SK-N-SH (cell line): ENCODE data around the gene SLC45A3.

ENCODE experiments used
- CHD2 ChIP-seq: fragments of 150-350 bp; IDR thresholded peaks from 2 replicates; pipeline ENCODE4 v1.6.1; 2018; ENCODE audit warnings: low read length; ENCODE audit not compliant: partially characterized antibody
- GABPA ChIP-seq: IDR thresholded peaks from 2 replicates; pipeline ENCODE4 v1.4.0; 2012; ENCODE audit warnings: low read depth, mild to moderate bottlenecking
- NFIC ChIP-seq: IDR thresholded peaks from 2 replicates; pipeline ENCODE4 v1.4.0; 2012; ENCODE audit warnings: borderline replicate concordance
- POLR2AphosphoS5 ChIP-seq: IDR thresholded peaks from 2 replicates; pipeline ENCODE4 v1.6.1; 2012; ENCODE audit warnings: low read depth, low read length
- RAD21 ChIP-seq: IDR thresholded peaks from 2 replicates; pipeline ENCODE4 v1.6.1; 2012; ENCODE audit warnings: mild to moderate bottlenecking, low read length
- RCOR1 ChIP-seq: fragments of 150-350 bp; IDR thresholded peaks from 2 replicates; pipeline ENCODE4 v1.6.1; 2017; ENCODE audit warnings: antibody characterized with exemption, low read length
- SMC3 ChIP-seq: IDR thresholded peaks from 2 replicates; pipeline ENCODE4 v1.6.1; 2012; ENCODE audit warnings: low read depth, low read length, improper control_type of control experiment
- TF ChIP-seq, protein P1 (sequence below): fragments of 200-600 bp; sonication (generic); IDR thresholded peaks from 2 replicates; pipeline ENCODE4 v1.6.1; 2017; ENCODE audit warnings: antibody characterized with exemption, mild to moderate bottlenecking, moderate library complexity

DNA sequence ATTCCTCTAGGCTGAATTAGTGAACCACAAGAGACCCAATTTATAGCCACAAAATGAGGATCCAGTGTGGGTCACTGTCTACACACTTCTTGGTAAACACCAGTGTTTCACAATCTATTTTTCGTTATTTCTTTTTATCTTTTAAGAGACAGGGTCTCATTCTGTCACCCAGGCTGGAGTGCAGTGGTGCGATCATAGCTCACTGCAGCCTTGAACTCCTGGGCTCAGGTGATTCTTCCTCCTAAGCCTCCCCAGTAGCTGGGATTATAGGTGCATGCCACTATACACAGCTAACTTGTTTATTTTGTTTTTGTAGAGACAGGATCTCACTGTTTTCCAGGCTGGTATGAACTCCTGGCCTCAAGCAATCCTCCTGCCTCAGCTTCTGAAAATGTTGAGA is 29.3 kb upstream of the SLC45A3 start:
- TF ChIP-seq NFIC (no peak), RCOR1 (no peak), GABPA (no peak), SMC3 (no peak), POLR2AphosphoS5 (no peak), RAD21 (no peak), CHD2 (no peak)
- TF ChIP-seq, protein P1, sequence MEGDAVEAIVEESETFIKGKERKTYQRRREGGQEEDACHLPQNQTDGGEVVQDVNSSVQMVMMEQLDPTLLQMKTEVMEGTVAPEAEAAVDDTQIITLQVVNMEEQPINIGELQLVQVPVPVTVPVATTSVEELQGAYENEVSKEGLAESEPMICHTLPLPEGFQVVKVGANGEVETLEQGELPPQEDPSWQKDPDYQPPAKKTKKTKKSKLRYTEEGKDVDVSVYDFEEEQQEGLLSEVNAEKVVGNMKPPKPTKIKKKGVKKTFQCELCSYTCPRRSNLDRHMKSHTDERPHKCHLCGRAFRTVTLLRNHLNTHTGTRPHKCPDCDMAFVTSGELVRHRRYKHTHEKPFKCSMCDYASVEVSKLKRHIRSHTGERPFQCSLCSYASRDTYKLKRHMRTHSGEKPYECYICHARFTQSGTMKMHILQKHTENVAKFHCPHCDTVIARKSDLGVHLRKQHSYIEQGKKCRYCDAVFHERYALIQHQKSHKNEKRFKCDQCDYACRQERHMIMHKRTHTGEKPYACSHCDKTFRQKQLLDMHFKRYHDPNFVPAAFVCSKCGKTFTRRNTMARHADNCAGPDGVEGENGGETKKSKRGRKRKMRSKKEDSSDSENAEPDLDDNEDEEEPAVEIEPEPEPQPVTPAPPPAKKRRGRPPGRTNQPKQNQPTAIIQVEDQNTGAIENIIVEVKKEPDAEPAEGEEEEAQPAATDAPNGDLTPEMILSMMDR, result no peak
